Activated CD8-positive, alpha-beta memory T cell treated with anti-CD3 and anti-CD28 coated beads, Interleukin-2, amount 50 U/mL, for 48 hours (primary cell): ENCODE measurements around the gene ZPBP2.
"Not testable (repeated sequence)": the region's sequence is repeated elsewhere in the genome, so short reads cannot be mapped to it uniquely, and the experiment has no call there.

ENCODE experiments used
- DNase-seq: peaks from one replicate; pipeline ENCODE4 v3.0.0-alpha.2; 2020

The ZPBP2 gene

DNA sequence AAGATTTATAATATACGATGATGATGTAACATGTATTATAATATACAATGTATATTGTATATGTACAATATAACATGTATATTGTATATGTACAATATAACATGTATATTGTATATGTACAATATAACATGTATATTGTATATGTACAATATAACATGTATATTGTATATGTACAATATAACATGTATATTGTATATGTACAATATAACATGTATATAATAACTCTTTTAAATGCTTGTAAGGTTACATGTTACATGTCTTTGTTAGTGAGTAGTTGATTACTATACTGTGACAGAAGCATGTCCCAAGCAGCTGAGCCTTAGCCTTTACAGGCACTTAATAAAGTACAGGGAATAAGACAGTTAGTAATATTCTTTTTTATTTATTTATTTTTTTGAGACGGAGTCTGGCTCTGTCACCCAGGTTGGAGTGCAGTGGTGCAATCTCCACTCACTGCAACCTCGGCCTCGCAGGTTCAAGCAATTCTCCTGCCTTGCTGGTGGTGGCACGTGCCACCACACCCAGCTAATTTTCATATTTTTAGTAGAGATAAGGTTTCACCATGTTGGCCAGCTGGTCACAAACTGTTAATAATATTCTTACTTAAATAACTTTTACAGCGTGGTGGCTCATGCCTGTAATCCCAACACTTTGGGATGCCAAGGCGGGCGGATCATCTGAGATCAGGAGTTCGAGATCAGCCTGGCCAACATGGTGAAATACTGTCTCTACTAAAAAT, 11.9 kb upstream of the ZPBP2 start:
- not testable (repeated sequence) for DNase-seq

DNA sequence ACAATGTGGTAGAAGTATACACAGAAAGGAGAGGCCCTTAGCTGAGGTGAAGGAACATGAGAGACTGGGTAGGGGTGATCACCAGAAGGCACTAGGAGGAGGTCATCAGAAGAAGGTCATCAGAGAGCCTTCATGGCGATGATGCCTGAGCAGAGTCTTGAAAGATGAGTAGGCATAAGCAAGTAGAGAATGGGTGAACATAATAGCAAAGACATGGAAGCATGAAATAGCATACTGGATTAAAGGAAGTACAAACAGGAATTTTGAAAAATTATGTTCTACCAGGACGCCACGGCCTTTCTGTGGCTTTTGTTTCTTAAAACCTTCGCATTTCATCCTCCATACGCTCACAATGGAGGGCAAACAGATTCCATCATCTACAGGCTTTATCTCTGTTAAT, 6.8 kb upstream of the ZPBP2 start:
- DNase-seq, result no peak

DNA sequence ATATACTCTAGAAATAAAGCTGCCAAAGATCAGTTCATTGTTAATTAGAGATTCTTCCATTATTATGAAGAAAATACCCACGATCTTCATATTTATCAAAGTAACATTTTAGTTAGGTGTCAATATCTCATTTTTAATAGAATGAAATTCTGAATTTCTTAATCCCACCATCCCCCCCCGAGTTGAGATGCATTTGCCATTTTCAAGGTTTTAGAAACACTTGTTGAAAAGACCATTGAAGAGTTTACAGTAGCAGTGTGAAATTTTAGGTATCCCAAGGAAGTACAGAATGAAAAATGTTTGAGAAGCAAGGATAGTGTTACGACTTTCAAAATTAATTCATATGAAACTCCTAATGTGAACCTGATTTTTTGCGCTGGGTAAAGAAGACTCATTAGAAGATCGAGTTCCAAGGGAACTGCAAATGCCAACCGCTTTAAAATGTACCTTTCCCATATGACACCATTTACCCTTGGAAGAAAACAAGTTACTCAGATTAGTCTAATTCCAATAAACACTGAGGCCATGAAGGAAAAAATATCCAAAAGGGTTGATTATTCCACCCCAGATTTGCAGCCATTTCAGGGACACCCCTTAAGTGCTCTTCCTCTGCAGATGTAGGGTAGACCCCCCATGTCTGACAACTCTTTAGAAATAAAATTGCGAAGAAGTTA, 4.6 kb upstream of the ZPBP2 start:
- no peak for DNase-seq

DNA sequence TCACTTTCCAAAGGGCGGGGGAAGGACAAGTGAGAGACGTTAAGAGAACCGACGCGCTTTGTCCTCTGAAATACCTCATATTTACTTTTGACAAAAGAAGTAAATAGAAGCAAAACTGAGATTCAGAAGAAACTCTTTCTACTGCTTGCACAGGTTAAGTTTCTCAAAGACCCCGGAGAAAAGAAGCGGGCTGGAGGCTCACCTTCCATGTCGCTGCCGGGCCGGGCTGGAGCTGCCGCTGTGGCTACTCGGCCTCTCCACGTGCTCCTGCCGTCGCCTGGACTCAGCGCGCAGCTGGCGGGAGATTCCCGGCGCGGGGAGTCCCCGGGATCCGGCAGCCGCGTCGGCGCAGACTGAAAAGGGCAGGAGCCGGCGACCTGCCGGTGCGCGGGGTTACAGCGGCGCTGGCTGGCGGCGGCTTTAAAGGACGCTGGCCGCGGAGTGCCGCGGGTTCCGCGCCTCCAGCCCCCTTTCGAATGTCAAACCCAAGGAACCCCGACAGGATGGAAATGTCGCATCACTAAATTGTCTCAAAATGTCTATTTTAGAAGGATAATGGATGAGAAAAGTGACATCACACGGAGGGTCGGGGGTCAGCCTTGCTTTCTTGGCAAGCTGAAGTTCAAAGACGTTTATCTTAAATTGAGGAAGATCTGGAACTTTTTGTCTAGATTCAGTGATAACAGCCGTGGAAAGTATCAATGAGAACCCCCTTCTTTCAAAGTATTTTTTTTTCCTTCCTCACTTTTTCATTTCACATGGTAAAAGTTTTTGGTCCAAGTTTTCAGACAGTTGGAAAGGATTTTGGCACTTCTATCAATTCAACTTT, 3.9 kb upstream of the ZPBP2 start, which contains the start of gene IKZF3:
TSS of gene IKZF3 (minus strand) at position 395 of the 829 bp plus-strand sequence. CDS start at position 209, 186 bp downstream.
- DNase-seq, result peak; percentile 92

DNA sequence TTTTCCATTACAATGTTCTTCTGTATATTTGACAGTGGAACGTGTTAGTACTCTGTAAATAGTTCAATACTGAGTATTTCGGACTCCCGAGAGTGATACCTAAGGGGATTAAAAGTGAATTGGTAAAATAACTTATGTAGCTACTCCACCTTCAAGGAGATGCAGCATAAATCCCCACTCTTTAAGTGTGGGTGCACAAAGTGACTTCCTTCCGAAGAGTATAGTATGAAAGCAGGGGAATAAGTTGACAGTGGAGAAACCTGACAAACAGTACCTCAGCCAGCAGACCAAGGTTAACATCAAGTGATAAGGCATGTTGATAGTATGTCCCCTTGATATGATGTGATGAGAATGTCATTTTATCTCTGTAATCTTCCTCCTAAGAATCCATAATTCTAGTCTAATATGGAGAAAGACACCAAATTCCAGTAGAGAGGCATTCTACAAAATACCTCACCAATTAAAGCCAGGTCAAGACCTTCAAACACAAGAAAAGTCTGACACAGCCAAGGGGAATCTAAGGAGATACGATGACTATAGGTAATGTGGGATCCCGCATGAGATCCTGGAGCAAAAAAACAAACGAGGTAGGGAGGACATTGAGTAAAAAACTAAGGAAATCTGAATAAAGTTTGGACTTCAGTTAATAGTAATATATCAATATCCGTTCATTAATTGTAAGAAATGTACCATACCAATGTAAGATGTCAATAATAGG, 1.8 kb upstream of the ZPBP2 start:
- no peak for DNase-seq

DNA sequence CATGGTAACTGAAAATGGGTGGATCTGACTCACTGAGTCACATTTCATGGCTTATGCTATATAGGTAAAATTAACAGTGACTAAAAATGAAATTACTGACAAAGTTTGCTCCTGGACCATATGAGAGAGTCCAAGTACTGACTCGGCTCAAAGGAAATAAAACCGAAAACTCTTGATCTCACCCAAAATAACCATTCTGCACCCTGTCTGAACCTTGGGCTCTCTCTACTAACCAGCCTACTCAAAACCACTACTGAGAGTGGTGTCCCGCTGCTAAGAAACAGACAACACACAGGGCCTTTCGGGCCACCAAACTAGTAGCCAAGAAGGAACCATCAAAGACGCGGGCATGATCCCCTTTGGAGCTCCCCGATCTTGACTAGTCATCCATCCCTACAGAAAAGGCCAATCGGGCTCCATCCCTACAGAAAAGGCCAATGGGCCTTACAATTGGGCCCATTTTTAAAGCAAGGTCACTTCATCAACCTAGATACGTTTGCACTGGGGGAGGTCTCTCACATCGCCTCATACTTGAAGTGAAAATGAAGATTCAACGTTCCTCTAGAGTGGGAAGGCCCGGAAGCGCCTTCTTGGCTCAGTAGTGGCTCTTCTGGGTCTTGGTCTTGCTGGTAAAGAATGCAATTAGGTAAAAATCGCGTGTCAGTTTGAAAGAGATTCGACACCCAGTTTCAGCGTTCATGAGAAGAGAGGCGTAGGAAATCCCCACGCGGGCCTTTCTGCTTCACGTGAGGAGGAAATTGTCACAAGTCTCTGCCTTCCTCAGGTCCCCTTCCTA, 720 bp upstream of the ZPBP2 start:
- peak; percentile 78 for DNase-seq

DNA sequence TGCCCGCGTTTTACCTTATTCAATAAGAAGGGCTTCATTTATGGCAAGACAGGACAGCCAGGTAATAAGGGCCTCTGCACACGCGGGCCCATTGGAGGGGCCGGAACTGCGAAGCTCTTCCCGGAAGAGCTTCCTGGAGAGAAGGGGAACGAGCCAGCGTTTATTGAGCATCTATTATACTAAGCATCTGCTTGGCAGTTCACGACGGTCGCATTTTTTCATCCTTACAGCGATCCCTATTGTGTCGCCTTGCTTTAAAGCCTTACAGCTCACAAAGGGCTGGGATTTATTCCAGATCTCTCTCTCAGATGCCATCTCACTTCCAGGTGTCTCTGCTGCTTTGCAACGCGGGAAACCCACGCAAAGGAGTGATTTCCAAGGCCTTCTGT, 546 bp downstream of the ZPBP2 start:
- no peak for DNase-seq

DNA sequence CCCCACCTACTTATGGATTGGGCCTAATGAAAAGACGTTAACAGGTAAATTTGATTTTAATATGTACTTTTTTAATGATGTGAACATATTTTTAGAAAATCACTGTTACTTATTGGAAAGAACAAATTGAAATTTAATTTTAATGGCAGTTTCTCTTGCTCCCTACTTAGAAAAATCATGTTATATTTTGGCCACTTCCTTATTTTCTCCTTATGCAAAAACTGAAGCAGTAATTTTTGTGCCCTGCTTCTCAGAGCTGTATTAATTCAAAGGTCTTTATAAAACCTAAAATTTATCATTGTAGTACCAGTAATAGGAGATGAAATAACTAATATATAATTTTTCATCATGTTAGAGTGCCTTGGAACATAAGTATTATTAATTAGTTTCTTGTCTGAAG, 2.8 kb downstream of the ZPBP2 start:
- no peak for DNase-seq

DNA sequence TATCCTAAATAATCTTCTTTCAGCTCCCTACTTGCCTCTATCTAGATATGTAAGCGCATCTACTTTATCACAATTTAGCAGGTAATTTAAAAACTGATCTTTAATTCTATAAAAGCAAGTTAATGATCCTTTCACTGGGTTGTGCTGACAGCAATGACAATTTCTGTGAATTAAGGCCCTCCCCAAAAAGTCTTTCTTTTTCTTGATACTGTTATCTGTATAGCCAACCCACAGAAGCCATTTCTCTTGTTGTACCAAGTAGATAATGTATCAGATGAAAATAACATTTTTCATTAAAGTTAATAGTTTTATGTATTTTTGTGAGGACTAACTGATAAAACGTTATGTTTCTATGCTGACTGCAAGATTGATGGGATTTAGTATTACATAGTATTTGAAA, 3.8 kb downstream of the ZPBP2 start:
- no peak for DNase-seq

DNA sequence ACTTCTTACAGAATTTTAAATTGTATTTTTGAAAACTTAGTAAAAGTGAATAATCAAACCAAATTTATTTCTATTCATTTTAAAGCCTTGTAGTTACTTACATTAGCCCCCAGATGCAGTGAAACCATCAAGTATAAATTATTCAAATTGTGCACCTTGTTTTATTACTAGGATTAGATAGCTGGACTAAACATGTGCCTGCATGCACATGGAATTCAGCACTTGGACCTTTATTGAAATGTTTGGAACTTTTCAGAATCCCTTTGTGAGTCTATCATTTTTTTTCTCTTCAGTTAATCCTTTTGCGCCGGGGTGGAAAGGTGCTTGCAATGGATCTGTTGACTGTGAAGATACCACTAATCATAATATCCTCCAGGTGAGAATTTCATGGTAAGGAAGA, 4.7 kb downstream of the ZPBP2 start:
- DNase-seq, result no peak

DNA sequence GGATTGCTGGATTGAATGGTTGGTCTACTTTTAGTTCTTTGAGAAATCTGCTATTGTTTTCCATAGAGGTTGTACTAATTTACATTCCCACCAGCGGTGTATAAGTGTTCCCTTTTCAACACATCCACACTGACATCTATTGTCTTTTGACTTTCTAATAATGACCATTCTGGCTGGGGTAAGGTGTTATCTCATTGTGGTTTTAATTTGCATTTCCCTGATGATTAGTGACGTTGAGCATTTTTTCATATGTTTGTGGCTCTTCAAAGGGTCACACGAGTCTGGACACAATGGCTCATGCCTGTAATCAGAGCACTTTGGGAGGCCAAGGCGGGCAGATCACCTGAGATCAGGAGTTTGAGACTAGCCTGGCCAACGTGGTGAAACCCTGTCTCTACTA, 18.1 kb downstream of the ZPBP2 start:
- DNase-seq, result not testable (repeated sequence)

DNA sequence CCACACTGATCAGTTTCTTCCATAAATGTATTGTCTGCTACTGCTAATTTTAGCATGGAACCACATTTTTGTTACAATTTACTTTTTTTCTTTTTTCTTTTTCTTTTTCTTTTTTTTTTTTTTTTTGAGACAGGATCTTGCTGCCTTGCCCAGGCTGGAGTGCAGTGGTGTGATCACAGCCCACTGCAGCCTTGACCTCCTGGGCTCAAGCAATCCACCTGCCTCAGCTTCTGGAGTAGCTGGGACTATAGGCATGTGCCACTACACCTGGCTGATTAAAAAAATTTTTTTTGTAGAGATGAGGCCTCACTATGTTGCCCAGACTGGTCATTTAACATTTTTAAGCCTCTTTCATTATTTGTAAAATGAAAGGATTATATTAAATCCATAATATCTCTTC, 19.1 kb downstream of the ZPBP2 start:
- no peak for DNase-seq

DNA sequence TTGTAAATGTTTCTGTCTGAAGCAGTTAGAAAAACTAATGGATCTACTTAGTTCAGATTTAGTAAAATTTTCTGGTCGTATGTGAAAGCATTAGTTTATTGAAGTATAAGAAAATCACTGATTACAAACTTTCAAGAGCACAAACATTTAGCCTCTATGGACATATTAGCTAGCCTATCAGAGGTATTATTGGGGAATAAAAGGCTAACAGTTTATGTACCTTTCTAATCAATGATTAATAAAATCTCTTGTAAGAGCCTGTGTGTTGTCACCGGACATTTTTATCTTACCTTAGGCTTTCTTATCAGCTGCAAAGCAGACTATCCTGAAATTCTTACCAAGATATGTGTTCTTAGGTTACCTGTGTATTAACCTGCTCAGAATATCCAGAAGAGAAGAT, 21.2 kb downstream of the ZPBP2 start:
- DNase-seq, result no peak

DNA sequence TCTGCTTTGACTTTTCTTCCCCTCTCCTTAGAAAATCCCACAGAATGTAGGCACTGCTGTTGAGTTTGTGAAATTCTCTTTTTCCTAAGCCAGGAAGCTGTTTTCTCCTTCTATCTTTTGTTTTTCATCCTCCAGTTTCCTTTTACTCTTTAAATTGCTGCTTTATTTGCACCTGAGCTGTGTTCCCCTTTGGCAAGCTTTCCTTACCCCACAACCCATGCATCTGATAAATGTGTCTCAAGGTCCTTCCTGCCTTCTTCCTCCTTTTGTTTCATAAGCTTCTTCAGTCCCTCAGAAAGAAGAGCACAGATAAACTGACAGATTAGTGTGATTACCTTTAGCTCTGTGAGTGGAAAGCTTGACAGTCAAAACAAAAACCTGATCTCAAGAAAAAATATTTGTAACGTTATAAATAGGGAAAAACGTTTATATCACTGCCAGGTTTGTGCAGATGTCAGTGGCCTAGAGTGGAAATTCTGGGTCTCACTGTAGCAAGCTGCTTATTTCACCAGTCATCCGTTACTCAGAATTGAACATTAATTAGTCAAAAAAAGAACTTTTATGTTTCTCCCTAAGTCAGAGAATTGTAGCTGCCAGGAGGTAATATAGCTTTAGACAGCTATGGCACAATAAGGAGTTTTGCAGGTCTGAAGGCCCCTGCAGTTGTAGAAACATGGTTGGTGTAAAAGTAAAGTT, 26.8 kb downstream of the ZPBP2 start:
- no peak for DNase-seq

DNA sequence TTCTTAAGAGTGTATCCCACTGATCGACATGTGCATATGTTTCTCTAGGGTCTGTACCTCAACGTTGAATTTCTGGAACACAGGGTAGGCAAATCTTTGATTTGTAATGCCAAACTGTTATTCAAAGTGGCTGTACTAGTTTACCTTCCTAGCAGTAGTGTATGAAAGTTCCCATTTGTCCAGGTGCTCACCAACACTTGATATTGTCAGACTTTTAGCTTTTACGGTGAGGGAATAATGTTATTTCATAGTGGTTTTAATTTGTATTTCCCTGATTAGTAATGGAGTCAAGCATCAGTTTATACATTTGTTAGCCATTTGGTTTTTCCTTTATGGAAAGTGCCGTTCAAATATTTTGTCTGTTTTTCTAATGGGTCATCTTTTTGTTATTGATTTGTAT, 30.1 kb downstream of the ZPBP2 start:
- no peak for DNase-seq

DNA sequence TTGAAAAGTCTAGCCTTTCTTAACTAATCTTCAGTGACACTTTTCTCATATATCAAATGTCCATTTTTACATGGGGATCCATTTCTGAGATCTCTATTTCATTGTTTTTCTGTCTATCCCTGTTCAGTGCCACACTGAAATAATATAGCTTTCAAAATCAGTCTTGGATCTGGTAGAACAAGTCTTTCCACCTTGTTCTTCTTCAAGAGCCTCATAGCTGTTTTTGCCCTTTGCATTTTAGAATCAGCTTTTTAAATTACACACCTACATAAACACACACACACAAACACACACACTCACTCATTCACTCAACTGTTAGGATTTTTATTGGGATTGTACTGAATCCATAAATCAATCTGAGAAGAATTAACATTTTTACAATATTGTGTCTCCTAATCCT, 31.2 kb downstream of the ZPBP2 start:
- no peak for DNase-seq

DNA sequence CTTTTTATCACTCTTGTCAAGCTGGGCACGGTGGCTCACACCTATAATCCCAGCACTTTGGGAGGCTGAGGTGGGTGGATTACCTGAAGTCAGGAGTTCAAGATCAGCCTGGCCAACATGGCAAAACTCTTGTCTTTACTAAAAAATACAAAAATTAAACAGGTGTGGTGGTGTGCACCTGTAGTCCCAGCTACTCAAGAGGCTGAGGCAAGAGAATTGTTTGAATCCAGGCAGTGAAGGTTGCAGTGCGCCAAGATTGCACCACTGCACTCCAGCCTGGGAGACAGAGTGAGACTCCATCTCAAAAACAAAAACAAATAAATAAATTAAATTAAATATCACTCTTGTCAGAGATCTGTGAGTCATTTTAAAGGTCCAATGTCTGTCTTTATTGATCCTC, 34.0 kb downstream of the ZPBP2 start:
- not testable (repeated sequence) for DNase-seq

DNA sequence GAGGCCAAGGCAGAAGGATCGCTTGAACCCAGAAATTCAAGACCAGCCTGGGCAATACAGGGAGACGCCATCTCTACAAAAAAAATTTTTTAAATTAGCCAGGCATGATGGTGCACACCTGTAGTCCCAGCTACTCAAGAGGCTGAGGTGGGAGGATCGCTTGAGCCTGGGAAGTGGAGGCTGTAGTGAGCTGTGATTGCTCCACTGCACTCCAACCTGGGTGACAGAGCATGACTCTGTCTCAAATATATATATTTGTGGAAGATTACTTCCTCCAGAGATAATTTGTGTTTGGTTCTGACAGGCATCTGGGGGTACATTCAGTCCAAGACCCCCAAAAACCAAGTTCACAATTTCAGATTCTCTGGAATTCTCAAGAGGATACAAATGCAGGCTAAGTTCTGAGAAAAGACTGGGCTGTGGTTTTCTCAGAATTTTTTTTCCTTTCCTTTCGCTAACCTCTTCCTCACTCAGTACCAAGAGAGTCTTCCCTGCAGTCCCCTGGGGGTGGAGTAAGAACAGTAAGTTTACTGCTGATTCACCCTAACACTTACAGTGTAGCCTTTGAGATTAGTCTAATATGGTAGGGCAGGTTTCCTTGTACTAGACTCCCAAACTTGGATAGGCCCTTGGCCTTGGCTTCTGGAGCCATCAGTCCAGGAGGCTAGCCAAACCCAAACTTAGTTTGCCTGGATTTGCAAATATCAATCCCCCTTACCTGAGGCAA, 35.3 kb downstream of the ZPBP2 start:
- DNase-seq, result peak; percentile 43

DNA sequence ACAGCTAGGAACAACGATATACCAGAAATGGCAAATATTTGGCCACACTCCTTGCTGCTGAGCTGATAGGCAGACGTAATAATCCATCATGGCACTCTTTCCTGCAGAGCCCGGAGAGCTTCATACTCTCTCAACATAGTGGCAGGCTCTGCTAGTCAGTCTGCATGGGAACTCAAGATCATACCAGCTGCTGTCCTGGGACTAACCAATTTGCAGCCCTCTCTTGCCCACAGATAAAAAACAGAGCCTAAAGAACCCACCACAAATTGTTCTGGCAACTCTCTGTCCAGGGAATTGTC, 36.9 kb downstream of the ZPBP2 start:
- peak; percentile 22 for DNase-seq

DNA sequence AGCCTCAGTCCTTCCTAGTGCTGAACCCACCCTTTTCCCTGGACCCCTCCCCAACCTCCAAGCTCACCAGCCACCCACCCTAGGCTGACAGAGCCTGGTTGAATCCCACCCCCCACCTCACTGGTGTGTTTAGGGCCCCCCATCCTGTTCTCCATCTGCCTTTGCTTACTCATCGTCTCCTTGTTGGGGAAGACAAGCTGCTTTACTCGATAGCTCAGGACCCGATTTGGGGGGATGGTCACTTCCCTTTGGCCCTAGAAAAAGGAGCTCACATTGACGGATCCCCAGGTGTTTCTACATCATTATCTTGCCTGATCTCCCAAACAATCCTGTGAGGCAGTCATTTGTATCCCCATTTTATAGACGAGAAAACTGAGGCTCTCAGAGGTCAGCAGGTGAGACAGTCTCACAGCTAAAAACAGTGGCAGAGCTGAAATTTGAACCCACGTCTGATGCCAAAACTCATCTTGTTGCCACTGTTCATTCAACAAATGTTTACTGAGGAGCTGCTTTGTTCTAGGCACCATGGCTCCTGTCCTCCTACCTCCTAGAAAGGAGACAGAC, 40.9 kb downstream of the ZPBP2 start:
- DNase-seq, result no peak

DNA sequence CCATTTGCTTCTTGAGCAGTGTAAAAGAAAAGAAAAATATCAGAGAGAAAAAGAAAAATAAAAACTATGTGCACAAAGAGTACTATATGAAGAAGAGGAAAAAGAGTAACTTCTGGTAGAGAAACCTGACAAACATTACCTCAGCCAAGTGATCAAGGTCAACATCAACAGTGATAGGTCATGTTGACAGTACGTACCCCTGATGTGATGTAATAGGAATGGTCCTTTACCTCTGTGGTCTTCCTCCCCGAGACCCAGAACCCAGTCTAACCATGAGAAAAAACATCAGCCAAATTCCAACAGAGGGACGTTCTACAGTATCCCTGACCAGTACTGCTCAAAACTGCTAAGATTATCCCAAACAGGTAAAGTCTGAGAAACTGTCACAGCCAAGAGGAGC, 46.0 kb downstream of the ZPBP2 start:
- no peak for DNase-seq
